Adrenal gland (tissue), 5 donors: ENCODE measurements around the gene HGF.

Experiments used
- CTCF ChIP-seq, 6 experiments: fragments of 450-650 bp in 4 of 6; fragments of 200-600 bp in 2 of 6; sonication (generic) in 1 of 6; IDR thresholded peaks; 1 replicate in 5 of 6; 2 replicates in 1 of 6; pipeline versions ENCODE4 v1.5.1 to v1.8.0; 2016 to 2021; ENCODE audit warnings: antibody characterized with exemption in 6 of 6, mild to moderate bottlenecking in 2 of 6, moderate library complexity in 1 of 6
- POLR2A ChIP-seq, 2 donors: fragments of 450-650 bp; IDR thresholded peaks; one replicate each; pipeline ENCODE4 v1.6.1; 2017; ENCODE audit warnings: antibody characterized with exemption in 2 of 2, mild to moderate bottlenecking in 2 of 2, moderate library complexity in 1 of 2
- donor health status: DM: no; HTN: no; CAD: no.

DNA sequence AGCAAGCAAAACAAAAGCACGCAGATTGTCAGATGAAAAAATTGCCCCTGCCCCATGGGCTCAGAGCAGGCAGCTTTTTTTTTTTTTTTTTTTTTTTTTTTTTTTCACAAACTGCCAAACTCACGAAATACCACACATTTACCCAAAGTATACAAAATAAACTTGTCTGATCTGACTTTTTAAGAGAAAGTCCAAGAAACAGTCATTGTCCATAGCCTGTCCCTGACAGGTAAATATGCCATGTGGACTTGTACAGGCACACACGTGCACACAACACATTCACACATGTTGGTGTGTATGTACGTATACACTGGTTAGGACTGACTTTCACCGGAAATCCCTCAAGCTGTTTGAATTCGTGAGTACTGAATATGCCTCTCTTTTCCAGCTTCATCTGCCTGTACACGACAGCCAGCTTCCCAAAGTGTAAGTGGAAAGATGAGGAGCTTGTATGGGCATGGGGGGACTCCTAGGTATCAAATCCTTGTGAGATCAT is 929 bp upstream of the HGF start:
- TF ChIP-seq CTCF (IDR thresholded peaks at IDR 0.05) (no peak), POLR2A (IDR thresholded peaks at IDR 0.05) (no peak)
